ENCODE data around the gene OR2B3. TPM values are rescaled to one million over a fixed set of nuclear protein-coding genes. Genes with fewer than 3 reads are reported as not detected.

OR2B3 gene
- total and polyA plus RNA-seq, 12 donors = not detected

DNA sequence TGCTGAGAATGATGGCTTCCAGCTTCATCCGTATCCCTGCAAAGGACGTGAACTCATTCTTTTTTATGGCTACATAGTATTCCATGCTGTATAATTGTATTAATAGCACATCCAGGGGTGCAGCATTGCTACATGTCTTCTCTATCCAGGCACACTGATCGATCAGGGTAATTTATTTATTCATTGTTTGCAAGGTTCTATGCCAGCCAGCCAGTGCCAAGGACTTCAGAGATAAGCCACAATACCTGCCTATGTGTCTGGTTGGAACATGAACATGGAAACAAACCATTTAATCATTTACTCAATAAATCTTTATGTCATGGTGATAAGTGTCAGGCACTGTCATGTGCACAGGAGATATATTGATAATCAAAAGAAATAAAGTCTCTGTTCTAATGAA is 5.8 kb upstream of the OR2B3 start:
- H3K4me3 ChIP-seq = no peak overlapping the region
- DNase-seq (no peak), ATAC-seq (no peak)
- no peak overlapping the region for H3K27ac ChIP-seq
- H3K9me3 ChIP-seq = no peaks in the 10 kb centered on the region
- intact Hi-C loops (cut with DNase I) = no loop called here
- TF ChIP-seq, protein P1, sequence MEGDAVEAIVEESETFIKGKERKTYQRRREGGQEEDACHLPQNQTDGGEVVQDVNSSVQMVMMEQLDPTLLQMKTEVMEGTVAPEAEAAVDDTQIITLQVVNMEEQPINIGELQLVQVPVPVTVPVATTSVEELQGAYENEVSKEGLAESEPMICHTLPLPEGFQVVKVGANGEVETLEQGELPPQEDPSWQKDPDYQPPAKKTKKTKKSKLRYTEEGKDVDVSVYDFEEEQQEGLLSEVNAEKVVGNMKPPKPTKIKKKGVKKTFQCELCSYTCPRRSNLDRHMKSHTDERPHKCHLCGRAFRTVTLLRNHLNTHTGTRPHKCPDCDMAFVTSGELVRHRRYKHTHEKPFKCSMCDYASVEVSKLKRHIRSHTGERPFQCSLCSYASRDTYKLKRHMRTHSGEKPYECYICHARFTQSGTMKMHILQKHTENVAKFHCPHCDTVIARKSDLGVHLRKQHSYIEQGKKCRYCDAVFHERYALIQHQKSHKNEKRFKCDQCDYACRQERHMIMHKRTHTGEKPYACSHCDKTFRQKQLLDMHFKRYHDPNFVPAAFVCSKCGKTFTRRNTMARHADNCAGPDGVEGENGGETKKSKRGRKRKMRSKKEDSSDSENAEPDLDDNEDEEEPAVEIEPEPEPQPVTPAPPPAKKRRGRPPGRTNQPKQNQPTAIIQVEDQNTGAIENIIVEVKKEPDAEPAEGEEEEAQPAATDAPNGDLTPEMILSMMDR (IDR thresholded peaks at IDR 0.05) = no peak
- 81 to 91% methylated on average over 3 of the region's 3 CpGs for WGBS, 2 donors
- no peaks in the 10 kb centered on the region for H3K27me3 ChIP-seq
- H3K4me1 ChIP-seq = no peaks in the 10 kb centered on the region
- no peaks in the 10 kb centered on the region for H3K36me3 ChIP-seq

DNA sequence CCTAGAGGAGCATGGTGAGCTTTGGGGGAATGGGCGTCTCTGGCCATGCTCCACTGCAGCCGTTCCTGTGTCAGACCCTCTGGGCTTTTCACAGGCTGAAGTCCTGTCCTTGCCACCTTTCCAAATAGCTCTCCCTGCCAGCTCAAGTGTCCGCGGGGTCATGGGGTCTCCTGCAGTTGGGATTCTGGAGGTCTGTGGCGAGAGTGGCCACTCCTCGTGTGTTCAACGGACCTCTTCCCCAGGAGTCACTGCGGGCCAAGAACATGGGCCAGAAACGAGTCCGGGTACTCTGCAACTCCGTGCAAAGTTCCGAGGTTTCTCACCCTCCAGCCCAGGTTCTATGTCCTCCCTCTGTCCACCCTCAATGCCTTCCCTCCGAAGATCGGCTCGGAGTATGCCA is 4.7 kb downstream of the OR2B3 start:
- no peaks in the 10 kb centered on the region for H3K36me3 ChIP-seq
- ATAC-seq = no peak
- no peak overlapping the region for H3K4me3 ChIP-seq
- DNase-seq = no peak
- TF ChIP-seq, protein P1 (IDR thresholded peaks at IDR 0.05) = no peak
- H3K4me1 ChIP-seq = no peaks in the 10 kb centered on the region
- no peak overlapping the region for H3K27ac ChIP-seq
- 90 to 91% methylated on average over 15 of the region's 15 CpGs for WGBS, 2 donors
- intact Hi-C loops (cut with DNase I) = no loop called here
- no peaks in the 10 kb centered on the region for H3K9me3 ChIP-seq
- peaks cover 0 to 9% (median 0%) of the 10 kb centered on the region in 7 donors for H3K27me3 ChIP-seq

DNA sequence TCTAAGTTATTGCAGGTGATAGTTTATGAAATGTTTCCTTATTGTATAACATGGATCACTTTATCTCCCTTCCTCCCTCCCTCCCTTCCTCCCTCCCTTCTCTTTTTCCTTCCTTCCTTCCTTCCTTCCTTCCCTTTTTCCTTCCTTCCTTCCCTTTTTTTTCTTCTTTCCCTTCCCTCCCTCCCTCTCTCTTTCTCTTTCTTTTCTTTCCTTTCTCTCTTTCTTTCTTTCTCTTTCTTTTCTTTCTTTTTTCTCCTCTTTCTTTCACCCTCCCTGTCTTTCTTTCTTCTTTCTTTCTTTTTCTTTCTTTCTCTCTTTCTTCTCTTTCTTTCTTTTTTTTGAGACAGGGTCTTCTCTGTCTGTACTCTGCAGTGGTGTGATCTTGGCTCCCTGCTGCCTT is 5.8 kb downstream of the OR2B3 start:
- ATAC-seq (no peak), DNase-seq (no peak)
- no peaks in the 10 kb centered on the region for H3K36me3 ChIP-seq
- TF ChIP-seq, protein P1 (IDR thresholded peaks at IDR 0.05) = no peak
- no peak overlapping the region for H3K27ac ChIP-seq
- peaks cover 0 to 9% (median 0%) of the 10 kb centered on the region in 7 donors for H3K27me3 ChIP-seq
- H3K9me3 ChIP-seq = no peaks in the 10 kb centered on the region
- H3K4me1 ChIP-seq = no peaks in the 10 kb centered on the region
- H3K4me3 ChIP-seq = no peak overlapping the region
- intact Hi-C loops (cut with DNase I) = no loop called here

DNA sequence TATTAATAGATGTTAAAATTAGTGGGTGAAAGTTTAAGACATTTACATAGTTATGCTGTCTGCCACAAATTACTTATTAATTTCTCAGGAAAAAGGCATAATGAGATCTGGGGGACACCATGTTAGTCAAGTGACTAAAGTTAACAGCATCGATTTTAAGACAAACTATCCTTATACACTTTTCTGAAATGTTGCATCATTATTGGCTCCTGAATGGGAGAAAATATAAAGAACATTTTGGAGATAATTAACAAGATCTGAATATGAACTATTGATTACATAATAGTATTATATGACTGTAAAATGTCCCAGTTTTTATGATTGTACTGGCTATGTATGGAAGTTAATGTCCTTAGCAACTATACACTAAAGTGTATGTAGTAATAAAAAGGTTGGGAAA is 7.9 kb downstream of the OR2B3 start:
- H3K4me3 ChIP-seq = no peak overlapping the region
- no peaks in the 10 kb centered on the region for H3K4me1 ChIP-seq
- TF ChIP-seq, protein P1 (IDR thresholded peaks at IDR 0.05) = no peak
- no peaks in the 10 kb centered on the region for H3K36me3 ChIP-seq
- no peak overlapping the region for H3K27ac ChIP-seq
- no peak for ATAC-seq
- intact Hi-C loops (cut with DNase I) = no loop called here
- H3K9me3 ChIP-seq = no peaks in the 10 kb centered on the region
- peaks cover 0 to 8% (median 0%) of the 10 kb centered on the region in 7 donors for H3K27me3 ChIP-seq
- DNase-seq = no peak
- WGBS, 2 donors = 81 to 82% methylated on average over 1 of the region's 1 CpG
